Ureter (tissue), 1 donor: ENCODE measurements around the gene DNAJC24. TPM values are rescaled to one million over a fixed set of nuclear protein-coding genes. Genes with fewer than 3 reads are reported as not detected.
"Not testable (repeated sequence)": the region's sequence is repeated elsewhere in the genome, so short reads cannot be mapped to it uniquely, and the experiment has no call there.

Experiments
- DNase-seq: peaks from one replicate; pipeline ENCODE4 v3.0.0-alpha.2; 2020; ENCODE audit warnings: low spot score
- total RNA-seq: library from RNA; stranded (reverse); gene quantifications from one replicate; pipeline ENCODE4 v1.2.4, GENCODE V29; 2023
- donor health status: DM: yes; HTN: yes; CAD: no.

Gene DNAJC24, protein sequence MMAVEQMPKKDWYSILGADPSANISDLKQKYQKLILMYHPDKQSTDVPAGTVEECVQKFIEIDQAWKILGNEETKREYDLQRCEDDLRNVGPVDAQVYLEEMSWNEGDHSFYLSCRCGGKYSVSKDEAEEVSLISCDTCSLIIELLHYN
- 16.1 TPM for total RNA-seq

GRCh38 chr11:31369348-31370329 is at the start of gene DNAJC24, which contains the start of gene DCDC1:
DNAJC24 (plus strand) TSS chr11:31369860; CDS start chr11:31370749, 889 bp downstream.
DCDC1 (minus strand) TSS chr11:31369739; CDS start chr11:31328280, 41,459 bp downstream.
- DNase-seq = peak; percentile 93

- not testable (repeated sequence) for DNase-seq
Observed at GRCh38 chr11:31321494-31321893, 48.2 kb upstream of the DNAJC24 start.

GRCh38 chr11:31323145-31323544 is 46.5 kb upstream of the DNAJC24 start:
- no peak for DNase-seq

DNA sequence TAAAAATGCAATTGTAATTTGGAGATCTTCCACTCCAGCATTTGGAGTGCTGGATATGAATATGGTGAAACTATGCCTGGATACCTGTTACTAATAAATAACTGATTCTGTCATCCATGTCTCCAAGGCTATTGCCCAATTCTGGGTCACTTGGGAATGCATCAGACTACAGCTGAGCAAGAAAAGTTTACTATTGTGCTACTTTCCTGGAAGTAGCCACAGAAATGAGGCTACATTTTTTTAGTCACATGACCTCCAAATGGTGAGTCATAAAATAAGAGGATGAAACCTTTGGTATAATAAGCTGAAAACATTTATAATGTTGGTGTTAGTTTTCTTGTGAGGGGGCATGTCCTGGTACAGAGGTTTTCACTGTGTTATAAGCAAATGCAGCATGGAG is 44.5 kb upstream of the DNAJC24 start:
- DNase-seq = no peak

DNA sequence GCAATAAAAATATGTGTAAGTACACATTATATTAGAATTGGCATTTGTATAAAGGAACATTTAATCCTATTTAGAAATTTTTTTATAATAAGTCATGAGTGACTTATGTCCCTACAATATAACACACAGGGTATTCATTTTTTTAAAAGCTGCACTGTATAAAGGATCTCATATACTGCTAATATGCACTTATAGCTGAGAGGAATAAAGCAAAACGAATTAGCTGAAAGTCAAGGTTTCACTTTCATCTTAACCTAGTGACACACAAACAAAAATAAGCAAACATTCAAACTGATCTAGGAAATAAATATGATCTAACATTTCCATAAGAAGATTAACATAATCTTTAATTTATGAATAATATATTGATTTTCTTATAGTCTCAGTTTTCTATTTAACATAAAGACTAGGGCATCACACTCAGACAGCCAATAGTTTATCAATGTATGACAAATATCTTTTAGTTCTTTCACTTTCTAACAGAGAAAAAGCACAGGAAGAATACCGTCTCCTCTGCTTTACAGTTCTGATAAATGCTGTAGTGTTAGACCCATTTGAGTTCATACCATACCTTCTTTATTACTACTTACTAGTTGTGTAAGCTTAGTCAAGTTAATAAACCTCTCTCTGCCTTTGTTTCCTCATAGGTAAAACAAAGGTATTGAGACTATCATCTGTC is 43.1 kb upstream of the DNAJC24 start:
- no peak for DNase-seq

- DNase-seq = no peak
Observed at GRCh38 chr11:31327417-31327816, 42.2 kb upstream of the DNAJC24 start.

- no peak for DNase-seq
Observed at GRCh38 chr11:31328697-31329096, 41.0 kb upstream of the DNAJC24 start.

GRCh38 chr11:31337806-31338205 is 31.9 kb upstream of the DNAJC24 start:
- DNase-seq = no peak

DNA sequence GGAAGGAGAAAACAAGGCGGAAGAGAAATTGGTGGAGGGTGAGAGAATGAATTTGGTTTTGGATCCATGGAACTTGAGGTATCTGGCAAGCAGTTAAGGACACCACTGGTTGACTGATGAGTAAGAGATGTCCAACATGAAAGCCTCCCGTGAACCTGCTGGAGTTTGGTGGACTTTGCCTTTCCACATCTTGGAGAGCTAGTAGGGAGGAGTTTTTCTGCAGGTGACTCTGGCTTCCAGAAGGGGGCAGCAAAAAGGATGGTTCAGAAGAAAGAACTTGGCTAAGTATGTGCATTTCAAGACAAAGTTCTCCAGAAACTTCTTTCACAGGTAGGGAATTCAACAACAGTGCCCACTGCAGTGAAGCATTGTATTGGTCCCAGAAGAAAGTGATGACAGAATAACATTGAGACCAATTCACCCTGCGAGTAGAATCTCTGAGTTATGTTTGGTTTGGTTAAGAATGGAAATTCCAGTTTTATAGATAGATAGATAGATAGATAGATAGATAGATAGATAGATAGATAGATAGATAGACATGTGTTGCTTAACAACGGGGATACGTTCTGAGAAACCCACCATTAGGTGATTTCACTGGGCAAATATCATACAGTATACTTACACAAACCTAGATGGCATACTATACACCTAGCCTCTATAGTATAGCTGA is 28.6 kb upstream of the DNAJC24 start:
- DNase-seq = no peak

GRCh38 chr11:31351168-31351567 is 18.5 kb upstream of the DNAJC24 start:
- no peak for DNase-seq

DNA sequence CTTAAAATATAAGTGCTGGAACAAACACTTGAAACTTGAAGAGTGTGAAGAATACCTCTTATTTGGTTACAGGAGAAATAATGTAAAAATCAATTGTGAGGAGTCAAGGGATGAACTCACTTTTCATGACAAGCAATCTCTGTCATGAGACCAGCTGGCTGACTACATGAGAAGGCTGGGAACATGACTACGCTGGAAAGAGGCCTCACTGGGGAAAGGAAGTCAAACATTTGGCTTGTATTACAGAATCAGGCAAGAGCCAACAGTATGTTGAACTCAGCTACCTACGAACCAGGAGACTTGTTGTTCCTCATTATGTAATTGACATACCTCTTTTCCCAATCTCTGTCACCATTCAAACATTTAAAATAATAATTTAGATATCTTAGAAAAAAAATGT is 14.5 kb upstream of the DNAJC24 start:
- DNase-seq = no peak

DNA sequence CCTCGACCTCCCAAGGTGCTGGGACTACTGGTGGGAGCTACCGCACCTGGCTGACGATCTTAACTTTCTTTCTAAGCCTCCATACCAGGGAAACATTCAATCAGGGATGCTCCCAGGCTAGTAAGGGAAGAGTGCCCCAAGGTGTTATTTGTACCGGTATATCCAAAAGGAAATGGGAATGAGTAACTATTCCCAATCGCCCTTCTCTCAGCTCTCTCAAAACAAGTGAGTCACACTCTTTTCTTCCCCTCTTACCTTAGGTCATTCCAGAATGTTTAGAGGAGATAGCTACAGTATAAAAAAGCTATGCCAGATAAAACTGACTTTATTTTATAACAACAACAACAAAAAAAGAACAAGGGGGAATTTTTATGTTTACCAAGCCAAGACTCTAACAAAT is 13.8 kb upstream of the DNAJC24 start:
- DNase-seq = no peak

- no peak for DNase-seq
Observed at GRCh38 chr11:31361743-31362142, 7.9 kb upstream of the DNAJC24 start.

- no peak for DNase-seq
Observed at GRCh38 chr11:31366795-31367194, 2.9 kb upstream of the DNAJC24 start.

GRCh38 chr11:31375879-31376278 is 6.2 kb downstream of the DNAJC24 start:
- DNase-seq = no peak

DNA sequence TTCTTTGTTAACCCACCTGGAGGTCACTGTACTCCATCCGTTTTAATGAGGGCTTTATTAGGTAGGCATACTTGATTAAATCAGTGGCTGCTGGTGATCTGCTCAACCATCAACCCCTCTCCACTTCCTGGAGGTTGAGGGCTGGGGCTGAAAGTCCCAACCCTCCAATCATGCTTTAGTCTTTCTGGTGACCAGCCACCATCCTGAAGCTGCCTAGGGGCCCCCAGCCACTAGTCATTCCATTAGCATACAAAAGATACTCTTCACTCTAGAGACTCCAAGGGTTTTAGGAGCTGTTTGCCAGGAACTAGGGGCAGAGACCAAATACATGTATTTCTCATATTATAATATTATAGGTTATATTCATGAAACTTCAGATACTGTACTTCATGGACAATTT is 13.5 kb downstream of the DNAJC24 start:
- no peak for DNase-seq

DNA sequence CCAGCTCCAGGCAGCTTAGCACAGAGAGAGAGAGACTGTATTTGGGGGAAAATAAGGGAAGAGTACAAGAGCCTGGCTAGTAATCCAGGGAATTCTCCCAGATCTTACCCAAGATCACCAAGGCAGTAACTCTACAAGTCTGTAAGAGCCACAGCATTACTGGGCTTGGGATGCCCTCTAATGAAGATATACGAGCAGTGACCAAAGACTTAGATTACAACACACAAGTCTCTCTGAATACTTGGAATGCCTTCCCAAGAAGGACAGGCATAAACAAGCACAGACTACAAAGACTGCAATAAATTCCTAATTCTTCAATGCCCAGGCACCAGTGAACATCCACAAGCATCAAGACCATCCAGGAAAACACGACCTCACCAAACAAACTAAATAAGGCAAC is 17.7 kb downstream of the DNAJC24 start:
- no peak for DNase-seq

DNA sequence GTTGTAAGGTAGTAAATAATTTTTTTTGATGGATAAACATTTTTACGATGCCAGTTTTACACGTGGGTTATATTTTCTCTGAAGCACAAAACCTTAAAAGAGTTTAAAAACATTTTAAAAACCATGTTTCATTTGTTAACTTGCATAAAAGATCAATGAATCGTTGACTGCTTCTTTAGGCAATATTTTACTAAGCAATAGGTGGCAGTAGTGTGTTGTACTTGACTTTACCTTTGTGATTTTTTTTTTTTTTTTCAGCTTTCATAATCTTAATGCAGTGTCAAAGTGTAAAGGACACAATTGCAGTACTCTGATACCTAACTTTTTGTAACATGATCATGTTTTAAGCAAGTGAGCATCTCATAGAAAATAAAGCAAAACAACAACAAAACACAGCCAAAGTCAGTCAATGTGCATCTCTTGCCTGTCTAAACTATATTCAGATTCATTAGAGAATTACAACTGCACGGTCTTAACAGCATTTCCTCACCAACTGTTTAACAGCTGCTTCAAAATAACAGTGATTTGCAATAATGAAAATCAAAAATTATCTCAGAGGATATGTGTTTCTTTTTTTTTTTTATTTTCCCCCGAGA is 27.7 kb downstream of the DNAJC24 start:
- DNase-seq = no peak

- no peak for DNase-seq
Observed at GRCh38 chr11:31404614-31405013, 35.0 kb downstream of the DNAJC24 start.

- DNase-seq = no peak
Observed at GRCh38 chr11:31408201-31408600, 38.5 kb downstream of the DNAJC24 start.

GRCh38 chr11:31412946-31413345 is 43.3 kb downstream of the DNAJC24 start:
- DNase-seq = no peak

- no peak for DNase-seq
Observed at GRCh38 chr11:31414338-31414737, 44.7 kb downstream of the DNAJC24 start.
